ENCODE data around the gene NOC2L.
A peak's percentile ranks its signal among the peaks of the same experiment; 100 is the strongest.
"Not testable (repeated sequence)": the region's sequence is repeated elsewhere in the genome, so short reads cannot be mapped to it uniquely, and the experiment has no call there.

NOC2L gene

GRCh38 chr1:903721-904271 lies 55.3 kb downstream of the NOC2L start:
- TF ChIP-seq CTCF (IDR thresholded peaks at IDR 0.05) = no peak
- Histone ChIP-seq H3K9me3 (no peaks in the 10 kb centered on the region), H3K4me1 (peaks cover 0 to 32% (median 20%) of the 10 kb centered on the region in 4 donors), H3K27me3 (peaks cover 0 to 19% of the 10 kb centered on the region in 2 donors), H3K4me3 (peak overlapping the region; percentile 44 to 49), H3K36me3 (no peaks in the 10 kb centered on the region), H3K27ac (peak overlapping the region; percentile 39 to 52)
- DNase-seq = peak in 1 of 2 donors; percentile 68
- intact Hi-C loops (cut with DNase I; ENCODE audit: low total_unique reads) = loop anchor here (2.0 kb wide), 1 partner anchor 19 kb away; the partner anchor contains the start of gene SAMD11

GRCh38 chr1:903305-903704 lies 55.8 kb downstream of the NOC2L start:
- Histone ChIP-seq H3K4me3 (no peak overlapping the region), H3K36me3 (no peaks in the 10 kb centered on the region), H3K9me3 (no peaks in the 10 kb centered on the region), H3K4me1 (peaks cover 0 to 32% (median 20%) of the 10 kb centered on the region in 4 donors), H3K27ac (no peak overlapping the region), H3K27me3 (peaks cover 0 to 24% of the 10 kb centered on the region in 2 donors)
- TF ChIP-seq CTCF (IDR thresholded peaks at IDR 0.05) = no peak
- DNase-seq = no peak
- intact Hi-C loops (cut with DNase I; ENCODE audit: low total_unique reads) = no loop called here

- Histone ChIP-seq H3K36me3 (no peaks in the 10 kb centered on the region), H3K4me3 (no peak overlapping the region), H3K27me3 (peaks cover 0 to 29% of the 10 kb centered on the region in 2 donors), H3K4me1 (peaks cover 0 to 32% (median 20%) of the 10 kb centered on the region in 4 donors), H3K9me3 (no peaks in the 10 kb centered on the region), H3K27ac (no peak overlapping the region)
- intact Hi-C loops (cut with DNase I; ENCODE audit: low total_unique reads) = no loop called here
- no peak for TF ChIP-seq CTCF (IDR thresholded peaks at IDR 0.05)
- DNase-seq = no peak
These were observed 56.3 kb downstream of the NOC2L start for GRCh38 chr1:902802-903201.

GRCh38 chr1:901108-901859 lies 57.8 kb downstream of the NOC2L start:
- TF ChIP-seq CTCF (IDR thresholded peaks at IDR 0.05) = no peak
- intact Hi-C loops (cut with DNase I; ENCODE audit: low total_unique reads) = no loop called here
- peaks cover 0 to 35% of the 10 kb centered on the region in 2 donors for H3K27me3 ChIP-seq

GRCh38 chr1:899636-900317 lies 59.3 kb downstream of the NOC2L start:
- intact Hi-C loops (cut with DNase I; ENCODE audit: low total_unique reads) = no loop called here
- no peak for TF ChIP-seq CTCF (IDR thresholded peaks at IDR 0.05)
- Histone ChIP-seq H3K4me3 (no peak overlapping the region), H3K36me3 (no peaks in the 10 kb centered on the region), H3K9me3 (no peaks in the 10 kb centered on the region), H3K4me1 (peaks cover 0 to 9% (median 4%) of the 10 kb centered on the region in 4 donors), H3K27me3 (peaks cover 0 to 39% of the 10 kb centered on the region in 2 donors), H3K27ac (no peak overlapping the region)
- DNase-seq = no peak

More at GRCh38 chr1:901108-901859, 57.8 kb downstream of the NOC2L start:
- Histone ChIP-seq H3K4me3 (no peak overlapping the region), H3K4me1 (peaks cover 0 to 23% (median 16%) of the 10 kb centered on the region in 4 donors), H3K27ac (no peak overlapping the region), H3K9me3 (no peaks in the 10 kb centered on the region), H3K36me3 (no peaks in the 10 kb centered on the region)
- no peak for DNase-seq

GRCh38 chr1:897951-898350 lies 61.1 kb downstream of the NOC2L start:
- H3K9me3 ChIP-seq; intact Hi-C loops (cut with DNase I; ENCODE audit: low total_unique reads); H3K4me3 ChIP-seq; H3K27ac ChIP-seq; H3K4me1 ChIP-seq; H3K36me3 ChIP-seq; DNase-seq: not testable (repeated sequence)
- peaks cover 0 to 44% of the 10 kb centered on the region in 2 donors for H3K27me3 ChIP-seq
